HG02885 (cell line): ENCODE results near the gene CCDC27.

Experiments
- ATAC-seq: cut with Tn5 transposase; IDR thresholded peaks from one replicate; pipeline ENCODE4 v1.9.1; 2021; ENCODE audit warnings: mild to moderate bottlenecking; ENCODE audit not compliant: unreplicated experiment, poor library complexity

The CCDC27 gene

DNA sequence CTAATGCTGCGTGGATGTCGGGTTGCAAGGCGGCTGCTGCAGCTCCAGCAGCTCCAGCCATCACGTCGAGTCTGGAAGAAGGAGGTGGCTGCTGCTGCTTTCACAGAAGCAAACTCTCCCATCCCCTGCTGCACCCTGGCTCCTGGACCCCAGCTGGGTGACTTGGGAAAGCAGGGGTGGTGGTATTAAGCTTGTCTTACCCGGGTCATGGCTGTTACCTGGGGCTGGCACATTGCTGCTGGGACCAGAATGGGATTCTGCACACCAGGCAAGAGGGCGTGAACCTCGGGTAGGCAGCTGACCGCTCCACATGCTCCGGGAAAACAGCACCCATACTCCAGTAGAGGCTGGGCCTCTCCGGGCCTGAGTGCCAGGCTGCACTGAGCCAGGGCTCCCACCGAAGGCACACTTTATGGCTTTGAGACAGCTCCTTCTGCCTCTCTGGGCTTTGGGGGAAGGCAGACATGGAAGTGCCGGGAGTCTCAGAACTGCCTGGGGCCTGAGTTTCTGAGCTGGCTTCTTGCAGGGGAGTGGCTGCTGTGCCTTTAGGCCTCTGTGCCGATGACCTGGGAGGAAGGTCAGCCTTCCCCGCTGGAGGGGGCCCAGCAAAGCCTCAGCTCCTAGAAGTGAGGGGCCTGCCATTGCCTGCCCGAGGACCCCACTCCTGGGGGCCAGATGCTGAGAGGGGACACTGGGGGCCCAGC lies 21.5 kb downstream of the CCDC27 start:
- ATAC-seq, result no peak

DNA sequence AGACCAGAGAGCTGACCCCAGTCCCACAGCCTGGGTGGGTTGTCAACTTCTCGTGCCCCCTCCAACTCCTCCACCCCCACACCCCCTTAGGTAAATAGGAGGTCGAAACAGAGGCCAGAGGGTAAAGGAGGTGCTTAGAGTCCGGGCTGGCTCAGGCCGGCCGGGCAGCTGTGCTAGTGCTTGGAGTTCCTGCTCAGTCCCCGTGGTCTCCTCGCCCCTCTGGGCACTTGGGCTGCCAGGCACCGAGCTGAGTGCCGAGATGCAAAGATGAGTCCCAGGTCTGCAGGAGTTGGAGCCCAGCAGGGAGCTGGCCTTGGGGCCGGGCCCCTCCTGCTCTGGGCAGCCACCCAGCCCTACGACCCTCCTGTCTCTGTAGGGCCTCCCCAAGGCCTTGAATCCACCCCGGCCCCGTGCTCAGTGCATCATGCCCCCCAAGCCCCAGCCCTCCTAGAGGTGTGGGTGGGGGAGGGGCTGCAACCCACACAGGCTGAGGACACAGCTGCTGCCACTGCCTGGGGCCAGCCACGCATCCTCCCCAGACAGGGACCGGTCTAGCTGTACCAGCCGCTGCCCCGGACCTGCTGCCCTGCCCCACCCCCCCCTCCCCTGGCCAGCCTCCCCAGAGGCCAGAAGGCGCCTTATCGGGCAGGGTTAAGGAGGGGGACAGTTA lies 22.2 kb downstream of the CCDC27 start:
- no peak for ATAC-seq

DNA sequence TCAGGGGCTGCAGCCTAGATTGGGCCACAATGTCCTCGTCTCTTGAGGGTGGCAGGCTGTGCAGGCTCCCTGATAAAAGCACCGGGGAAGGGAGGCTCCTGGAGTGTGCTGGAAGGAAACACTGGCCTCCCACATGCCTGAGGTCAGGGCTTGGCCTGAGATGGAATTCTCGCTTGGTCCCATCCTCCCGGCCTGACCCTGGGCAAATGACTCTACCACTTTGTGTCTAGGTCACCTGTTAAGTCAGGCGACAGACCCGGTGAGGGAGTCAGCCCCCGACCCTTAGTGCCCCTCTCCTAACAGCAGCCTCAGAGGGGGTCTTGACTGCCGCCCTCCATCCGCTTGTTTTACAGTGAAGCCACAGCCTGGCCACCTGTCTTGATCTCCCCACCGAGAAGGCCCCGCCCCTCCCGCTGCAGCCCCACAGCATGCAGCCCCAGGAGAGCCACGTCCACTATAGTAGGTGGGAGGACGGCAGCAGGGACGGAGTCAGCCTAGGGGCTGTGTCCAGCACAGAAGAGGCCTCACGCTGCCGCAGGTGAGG lies 22.8 kb downstream of the CCDC27 start:
- no peak for ATAC-seq

DNA sequence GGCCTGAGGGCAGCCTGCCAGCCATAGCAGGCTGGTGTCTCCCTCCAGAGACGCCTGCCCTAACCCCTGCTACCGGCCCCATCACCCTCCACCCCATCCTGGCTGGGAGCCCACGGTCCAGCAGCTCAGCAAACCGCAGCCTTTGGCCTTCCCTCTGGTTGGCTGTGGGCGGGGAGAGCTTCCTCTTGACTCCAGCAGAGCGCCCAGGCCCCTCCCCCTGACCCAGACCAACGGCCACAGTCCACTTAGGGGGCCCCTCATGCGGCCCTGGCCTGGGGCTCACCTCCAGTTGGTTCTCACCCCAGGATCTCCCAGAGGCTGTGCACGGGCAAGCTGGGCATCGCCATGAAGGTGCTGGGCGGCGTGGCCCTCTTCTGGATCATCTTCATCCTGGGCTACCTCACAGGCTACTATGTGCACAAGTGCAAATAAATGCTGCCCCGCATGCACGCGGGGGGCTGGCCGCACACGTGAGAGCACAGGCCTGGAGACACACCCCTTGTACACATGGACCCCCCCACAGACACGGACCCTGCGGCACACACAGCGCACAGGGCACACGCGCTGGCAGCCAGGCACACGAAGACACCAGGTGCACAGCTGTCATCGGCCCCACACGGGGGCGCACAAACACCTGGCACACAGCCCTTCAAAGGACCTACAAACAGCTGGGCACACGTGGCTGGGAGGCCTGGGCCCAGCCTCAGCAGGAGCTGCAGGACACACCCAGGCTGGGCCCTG lies 23.4 kb downstream of the CCDC27 start:
- no peak for ATAC-seq

DNA sequence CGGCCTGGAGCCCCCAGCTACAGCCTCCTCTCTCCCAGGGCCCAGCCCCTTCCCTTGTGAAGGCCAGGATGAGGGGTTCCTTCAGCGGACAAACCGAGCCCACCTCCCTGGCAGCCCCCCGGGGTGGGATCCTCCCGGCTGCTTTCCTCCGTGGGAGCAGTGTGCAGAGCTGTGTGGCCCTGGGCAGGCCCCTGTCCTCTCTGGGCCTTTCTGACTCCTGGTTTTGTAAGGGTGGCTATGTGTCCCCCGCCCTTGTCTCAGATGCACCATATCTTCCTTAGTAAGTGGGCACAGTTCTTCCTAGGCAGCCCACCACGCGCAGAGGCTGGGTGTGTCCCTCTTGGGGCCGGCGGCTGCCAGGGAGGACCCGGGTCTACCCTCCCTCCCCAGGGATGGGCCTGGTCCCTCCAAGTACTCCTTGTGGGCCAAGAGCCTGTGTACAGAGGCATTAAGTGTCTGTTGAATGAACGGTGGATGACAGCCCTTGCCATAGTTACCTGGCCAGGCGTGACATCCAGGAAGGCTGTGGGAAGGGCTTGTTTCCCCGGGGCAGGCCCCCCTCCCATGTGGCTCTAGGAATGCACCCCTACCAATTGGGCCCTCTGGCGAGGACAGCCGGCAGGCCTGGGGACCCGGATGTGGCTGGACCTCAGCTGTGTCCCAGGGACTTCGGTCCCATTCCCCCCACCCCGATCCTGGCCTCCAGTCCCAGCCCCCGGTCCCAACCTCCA lies 24.1 kb downstream of the CCDC27 start:
- no peak for ATAC-seq

DNA sequence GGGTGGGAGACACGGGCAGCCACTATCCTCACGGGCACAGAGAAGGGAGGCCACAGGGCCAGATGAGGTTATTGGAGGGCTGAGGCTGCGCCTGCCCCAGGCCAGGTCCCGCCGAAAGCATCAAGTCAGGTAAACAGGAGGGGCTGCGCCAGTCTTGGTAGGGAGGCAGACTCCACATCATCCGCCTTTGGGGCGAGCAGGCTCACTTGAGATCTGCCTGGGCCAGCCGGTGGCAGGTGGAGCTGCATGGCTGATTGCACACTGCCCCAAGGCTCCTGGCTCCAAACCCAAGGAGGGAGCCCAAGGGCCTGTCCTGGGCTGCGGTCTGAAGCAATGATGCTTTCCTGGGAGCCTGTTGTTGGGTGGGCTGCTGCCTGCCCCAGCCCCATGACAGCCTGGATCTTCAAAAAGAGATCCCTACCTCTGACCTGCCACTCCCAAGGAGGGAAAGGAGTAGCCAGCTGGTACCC lies 24.9 kb downstream of the CCDC27 start:
- no peak for ATAC-seq

DNA sequence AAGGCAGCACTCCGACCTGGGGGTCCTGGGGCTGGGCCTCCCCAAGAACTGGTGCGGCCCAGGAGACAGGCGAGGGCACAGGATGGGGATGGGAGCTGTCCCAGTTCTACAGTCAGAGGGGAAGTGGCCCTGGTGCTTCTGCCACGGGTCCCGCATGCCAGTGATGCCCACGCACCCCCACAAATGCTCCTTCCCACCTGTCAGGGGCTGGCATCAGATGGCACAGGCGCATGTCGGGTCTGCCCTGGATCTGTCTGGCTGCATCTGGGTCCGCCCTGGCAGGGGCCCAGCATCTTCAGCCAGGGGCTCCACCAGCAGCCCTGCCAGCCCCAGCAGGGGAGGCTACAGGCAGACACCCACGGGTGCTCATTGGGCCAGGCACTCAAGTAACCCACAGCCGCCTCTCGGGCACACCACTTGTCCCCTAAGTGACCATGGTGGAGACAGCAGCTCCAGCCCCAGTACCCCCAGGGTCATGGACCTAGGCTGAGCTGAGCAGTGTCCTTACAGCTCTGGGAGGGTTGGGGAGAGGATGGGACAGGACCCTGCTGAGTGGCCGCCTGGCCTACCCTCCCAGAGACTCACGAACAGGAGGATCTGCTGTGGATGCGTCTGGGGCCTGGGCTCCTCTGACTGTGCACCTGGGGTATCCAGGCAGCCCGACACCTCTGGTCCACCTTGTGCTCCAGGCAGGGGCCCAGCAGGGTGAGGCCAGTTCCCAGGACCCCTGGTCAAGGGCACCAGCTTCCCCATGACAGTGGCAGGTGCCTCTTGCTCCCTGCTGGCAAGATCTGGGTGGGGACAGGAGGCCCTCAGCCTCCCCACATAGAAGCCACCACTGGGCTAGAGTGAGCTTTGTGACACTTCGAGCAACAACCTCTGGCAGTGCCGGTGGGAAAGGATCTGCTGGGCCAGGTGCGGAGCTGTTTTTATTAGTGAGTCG lies 25.7 kb downstream of the CCDC27 start:
- no peak for ATAC-seq

DNA sequence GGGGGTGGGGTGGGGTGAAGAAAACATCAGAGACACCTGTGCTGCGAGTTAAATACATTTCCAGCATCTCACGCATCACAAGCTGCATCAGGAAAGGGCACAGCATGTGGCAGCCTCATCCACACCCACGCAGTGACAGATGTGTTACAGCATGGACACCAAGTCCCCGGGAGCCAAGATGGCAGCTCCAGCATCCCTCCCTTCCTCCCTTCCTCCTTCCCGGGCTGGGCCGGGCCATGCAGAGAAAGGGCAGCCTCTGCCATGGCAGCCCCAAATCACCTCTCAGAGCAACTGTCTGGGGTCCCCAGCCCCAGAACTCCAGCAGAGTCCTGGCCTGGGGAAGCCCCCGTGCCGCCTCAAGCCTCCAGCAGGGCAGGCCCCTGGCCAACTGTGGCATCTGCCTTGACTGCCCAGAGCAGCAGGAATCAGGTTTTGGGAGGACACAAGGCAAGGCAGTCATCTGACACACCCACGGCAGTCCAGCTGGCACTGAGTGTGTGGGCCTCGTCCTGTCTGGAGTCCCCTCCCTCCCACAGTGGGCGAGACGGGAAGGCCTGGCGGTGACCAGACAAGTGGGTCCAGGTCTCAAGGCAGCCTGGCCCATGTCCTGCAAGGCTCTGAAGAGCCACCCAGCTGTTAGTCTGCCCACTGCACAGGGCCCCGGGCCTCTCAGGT lies 26.5 kb downstream of the CCDC27 start:
- no peak for ATAC-seq

DNA sequence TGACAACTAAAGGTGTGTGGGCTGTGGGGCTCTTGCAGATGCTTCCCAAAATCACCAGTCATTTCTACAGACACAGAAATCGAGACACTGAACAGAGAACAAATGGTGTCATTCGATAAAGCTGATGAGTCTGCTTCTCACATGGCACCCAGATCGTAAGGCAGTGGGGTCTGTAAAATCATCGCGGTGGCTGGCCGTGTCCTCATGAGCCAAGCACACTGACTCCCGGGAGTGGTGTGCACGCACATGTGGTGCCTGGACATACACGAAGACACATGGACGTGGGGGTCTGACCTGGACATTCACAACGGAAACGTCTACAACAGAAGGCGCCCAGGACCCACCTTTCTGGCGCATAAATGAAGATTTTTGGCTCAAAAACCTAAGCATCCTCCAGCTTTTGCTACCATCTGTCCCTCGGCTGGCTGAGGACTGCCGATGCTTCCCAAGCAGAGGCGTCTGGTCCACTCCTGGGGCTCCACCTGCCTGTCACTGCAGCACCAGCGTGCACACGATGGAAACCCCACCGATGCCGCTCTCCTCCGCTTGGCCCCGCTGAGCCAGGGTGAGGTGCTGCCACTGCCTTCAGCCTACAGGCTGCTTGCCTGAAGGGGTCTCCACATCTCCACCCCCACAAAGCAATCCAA lies 27.1 kb downstream of the CCDC27 start:
- ATAC-seq, result no peak

DNA sequence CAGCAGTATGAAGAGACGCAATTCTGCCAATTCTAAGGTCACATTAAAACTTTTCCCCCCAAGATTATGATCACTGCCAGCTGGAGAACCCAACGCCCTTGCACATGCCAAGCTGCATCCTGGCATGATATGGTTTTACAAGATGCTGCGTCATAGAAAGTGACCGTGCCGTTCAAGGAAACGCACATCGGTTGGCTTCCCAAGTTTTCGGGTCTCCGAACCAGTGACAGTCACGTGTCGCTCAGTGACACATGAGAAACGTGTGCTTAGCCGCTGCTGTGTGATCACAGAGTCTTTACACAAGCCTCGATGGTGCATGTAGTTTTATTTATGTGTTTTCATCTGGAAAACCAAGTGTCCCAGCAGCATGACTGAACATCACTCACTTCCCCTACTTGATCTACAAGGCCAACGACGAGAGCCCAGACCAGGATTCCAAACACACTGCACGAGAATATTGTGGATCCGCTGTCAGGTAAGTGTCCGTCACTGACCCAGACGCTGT lies 27.7 kb downstream of the CCDC27 start:
- no peak for ATAC-seq

DNA sequence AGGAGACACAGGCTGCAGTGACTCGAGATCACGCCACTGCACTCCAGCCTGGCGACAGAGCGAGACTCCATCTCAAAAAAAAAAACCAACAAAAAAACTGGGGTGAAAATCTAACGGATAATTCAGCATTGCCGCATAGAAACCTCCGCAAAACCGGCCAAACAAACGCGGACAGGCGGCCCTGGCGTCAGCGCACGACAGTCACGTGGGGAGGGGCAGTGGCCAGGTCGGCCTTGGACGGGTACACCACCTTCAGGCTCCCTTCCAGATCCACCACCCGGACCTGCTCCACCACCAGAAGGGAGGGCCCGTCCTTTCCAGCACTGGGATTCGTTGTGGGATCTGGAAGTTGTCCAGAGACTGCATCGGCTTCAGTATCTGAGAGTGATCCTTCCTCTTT lies 28.7 kb downstream of the CCDC27 start:
- no peak for ATAC-seq

DNA sequence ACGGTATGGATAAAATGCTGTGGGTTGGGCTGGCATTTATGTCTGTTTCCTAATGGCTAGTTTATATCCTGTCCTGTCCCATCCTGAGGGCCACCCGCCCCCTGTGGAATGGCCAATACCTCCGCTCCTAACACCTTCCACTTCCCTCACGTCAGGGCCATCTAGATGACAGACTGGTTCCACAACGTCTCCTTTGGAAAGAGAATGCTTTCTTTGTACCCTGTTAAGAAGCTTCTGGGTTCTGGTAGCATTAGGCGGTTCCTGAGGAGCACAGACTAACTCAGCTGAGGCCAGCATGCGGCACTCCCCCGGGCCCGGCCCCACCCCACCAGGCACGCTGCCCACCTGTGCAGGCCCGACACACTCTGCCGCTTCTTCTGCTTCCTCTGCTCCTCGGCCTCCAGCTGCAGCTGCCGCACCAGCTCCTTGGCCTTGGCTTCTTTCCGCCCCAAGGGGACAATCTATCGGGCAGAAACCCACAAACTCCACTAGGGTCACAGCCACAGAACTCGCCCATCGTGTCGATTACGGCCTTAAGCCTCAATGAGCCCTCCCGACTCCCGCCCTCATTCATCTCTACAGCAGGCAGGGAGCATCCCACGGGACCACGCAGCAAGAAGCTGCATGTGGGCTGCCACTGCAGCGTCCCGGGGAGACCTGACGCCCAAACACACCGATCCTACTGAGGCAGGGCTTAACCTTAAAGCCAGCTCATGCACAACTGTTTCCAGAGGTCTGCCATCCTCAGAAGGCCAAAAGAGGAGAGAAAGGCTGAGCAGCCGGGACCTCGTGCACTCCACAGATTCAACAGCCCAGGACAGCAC lies 31.6 kb downstream of the CCDC27 start:
- no peak for ATAC-seq

DNA sequence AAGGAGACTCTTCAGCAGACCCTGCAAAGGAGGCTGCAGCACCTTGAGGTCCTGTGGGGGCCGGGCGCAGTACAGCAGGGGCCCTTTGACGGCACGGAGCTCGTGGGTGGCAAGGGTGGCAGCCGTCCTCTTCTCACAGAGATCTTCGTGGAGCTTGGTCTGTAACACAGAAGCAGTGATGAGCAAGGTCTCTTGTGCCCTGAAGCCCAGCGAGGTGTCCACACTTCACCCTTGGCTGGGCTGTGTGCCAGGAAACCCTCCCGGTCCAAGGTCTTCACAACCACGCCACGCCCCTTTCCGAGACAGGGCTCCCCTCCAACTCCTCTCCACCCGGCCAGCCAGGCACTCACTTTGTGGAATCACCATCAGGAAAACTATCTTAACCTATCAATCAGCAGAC lies 32.8 kb downstream of the CCDC27 start:
- ATAC-seq, result no peak

DNA sequence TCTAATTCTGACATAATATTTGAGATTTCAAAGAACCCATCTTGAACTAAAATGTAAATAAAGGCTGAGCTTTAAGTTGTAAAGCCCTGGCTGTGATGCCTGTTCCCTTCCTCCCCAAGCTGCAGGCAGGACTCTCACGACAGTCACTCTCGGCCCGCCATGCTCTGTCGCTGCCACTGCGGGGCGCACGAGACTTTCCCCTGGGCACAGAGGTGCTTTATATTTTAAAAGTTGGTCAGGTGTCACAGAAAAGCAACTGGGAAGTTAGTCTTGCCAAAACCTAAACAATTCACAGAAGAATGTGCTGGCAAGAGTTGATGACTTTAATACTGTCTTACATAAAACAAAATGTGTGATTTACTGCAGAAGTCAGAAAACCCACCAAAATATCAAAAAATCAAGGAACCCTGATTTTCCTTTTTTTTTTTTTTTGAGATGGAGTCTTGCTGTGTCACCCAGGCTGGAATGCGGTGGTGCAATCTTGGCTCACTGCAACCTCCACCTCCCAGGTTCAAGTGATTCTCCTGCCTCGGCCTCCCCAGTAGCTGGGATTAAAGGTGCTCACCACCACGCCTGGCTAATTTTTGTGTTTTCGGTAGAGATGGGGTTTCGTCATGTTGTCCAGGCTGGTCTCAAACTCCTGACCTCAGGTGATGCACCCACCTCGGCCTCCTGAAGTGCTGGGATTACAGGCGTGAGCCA lies 33.4 kb downstream of the CCDC27 start:
- ATAC-seq, result no peak

DNA sequence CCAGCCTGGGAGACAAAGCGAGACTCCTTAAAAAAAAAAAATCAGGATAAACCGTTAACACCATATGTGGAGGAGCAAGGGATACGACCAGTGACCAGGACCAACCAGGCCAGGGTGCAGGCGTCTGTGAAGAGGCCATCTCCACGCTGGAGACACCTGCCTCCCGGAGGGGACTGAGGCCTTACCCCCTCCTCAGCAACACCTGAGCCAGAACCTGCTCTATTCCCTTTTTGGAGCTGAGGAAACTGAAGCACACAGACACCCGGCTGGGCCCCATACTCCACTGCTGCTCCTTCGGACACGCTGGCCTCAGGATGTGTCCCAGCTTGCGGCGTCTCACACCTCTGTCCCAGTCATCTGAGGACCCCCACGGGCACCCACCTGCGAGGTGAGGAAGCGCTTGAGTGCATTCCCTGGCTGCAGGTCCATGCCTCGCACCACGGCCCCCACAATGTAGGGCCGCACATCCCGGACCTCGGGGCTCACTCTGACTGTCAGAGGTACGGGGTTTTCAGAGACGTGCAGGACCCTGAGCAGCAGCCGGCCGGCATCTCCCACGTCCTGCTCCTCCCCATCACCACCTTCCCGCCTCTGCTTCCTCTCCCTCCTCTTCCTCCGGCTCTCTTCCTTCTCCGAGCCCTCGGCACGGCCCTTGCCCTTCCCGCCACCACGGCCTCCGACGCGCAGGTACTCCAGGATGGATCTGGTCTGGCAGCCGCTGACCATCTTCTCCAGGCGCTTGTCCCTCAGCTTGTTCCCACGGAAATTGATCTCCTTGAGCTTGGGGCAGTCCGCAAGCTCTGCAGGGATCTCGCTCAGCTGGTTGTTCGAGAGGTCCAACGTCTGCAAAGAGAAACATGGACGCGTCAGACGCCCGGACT lies 34.5 kb downstream of the CCDC27 start:
- ATAC-seq, result no peak

DNA sequence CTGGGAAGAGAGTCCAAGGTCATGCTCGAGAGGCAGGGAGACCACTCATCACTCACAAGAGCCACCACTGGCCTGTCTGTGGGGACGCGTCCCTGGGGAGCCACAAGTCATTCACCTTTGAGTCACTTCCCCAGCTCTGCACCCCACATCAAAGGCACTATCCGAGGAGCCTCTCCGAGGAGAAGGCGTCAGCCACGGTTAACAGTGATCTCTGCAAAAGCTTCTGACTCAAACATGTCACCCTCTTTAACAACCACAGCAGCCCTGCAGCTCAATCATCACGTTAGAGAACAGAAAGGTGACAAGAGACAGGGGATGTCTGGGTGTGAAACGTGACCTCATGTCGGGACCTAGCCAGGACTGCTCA lies 35.1 kb downstream of the CCDC27 start:
- no peak for ATAC-seq
